HG03457 (cell line): ENCODE measurements around the gene HORMAD2.

Source experiments
- ATAC-seq: cut with Tn5 transposase; IDR thresholded peaks from one replicate; pipeline ENCODE4 v1.9.1; 2021; ENCODE audit warnings: moderate number of reproducible peaks; ENCODE audit not compliant: unreplicated experiment

The HORMAD2 gene

GRCh38 chr22:30104501-30105156 lies 24.4 kb downstream of the HORMAD2 start:
- no peak for ATAC-seq

GRCh38 chr22:30105483-30105882 lies 25.2 kb downstream of the HORMAD2 start:
- ATAC-seq: no peak

- ATAC-seq: no peak
Measured at GRCh38 chr22:30113494-30113893, 33.2 kb downstream of the HORMAD2 start.

GRCh38 chr22:30114361-30114760 lies 34.1 kb downstream of the HORMAD2 start:
- no peak for ATAC-seq

GRCh38 chr22:30115705-30116104 lies 35.4 kb downstream of the HORMAD2 start:
- no peak for ATAC-seq

GRCh38 chr22:30116362-30117117 lies 36.3 kb downstream of the HORMAD2 start:
- ATAC-seq: no peak

- no peak for ATAC-seq
Measured at GRCh38 chr22:30117256-30117655, 37.0 kb downstream of the HORMAD2 start.

GRCh38 chr22:30118291-30118690 lies 38.0 kb downstream of the HORMAD2 start:
- ATAC-seq: no peak

- no peak for ATAC-seq
Measured at GRCh38 chr22:30121960-30122359, 41.7 kb downstream of the HORMAD2 start.

GRCh38 chr22:30123463-30123862 lies 43.2 kb downstream of the HORMAD2 start:
- ATAC-seq: no peak

- no peak for ATAC-seq
Measured at GRCh38 chr22:30127749-30128166, 47.5 kb downstream of the HORMAD2 start.

GRCh38 chr22:30128511-30128910 lies 48.2 kb downstream of the HORMAD2 start:
- ATAC-seq: no peak

GRCh38 chr22:30129636-30130035 lies 49.4 kb downstream of the HORMAD2 start:
- ATAC-seq: no peak

GRCh38 chr22:30132290-30132996 lies 52.2 kb downstream of the HORMAD2 start:
- no peak for ATAC-seq

- ATAC-seq: no peak
Measured at GRCh38 chr22:30140414-30140813, 60.1 kb downstream of the HORMAD2 start.

- ATAC-seq: no peak
Measured at GRCh38 chr22:30143265-30143664, 63.0 kb downstream of the HORMAD2 start.

- no peak for ATAC-seq
Measured at GRCh38 chr22:30144391-30144790, 64.1 kb downstream of the HORMAD2 start.

GRCh38 chr22:30150212-30150611 lies 69.9 kb downstream of the HORMAD2 start:
- ATAC-seq: no peak

GRCh38 chr22:30158277-30158676 lies 78.0 kb downstream of the HORMAD2 start:
- no peak for ATAC-seq

- no peak for ATAC-seq
Measured at GRCh38 chr22:30158744-30159500, 78.7 kb downstream of the HORMAD2 start.
